GM18508 (cell line): ENCODE data around the gene SMAGP.

Source experiments
- ATAC-seq: cut with Tn5 transposase; IDR thresholded peaks from one replicate; pipeline ENCODE4 v1.9.1; 2021; ENCODE audit warnings: moderate number of reproducible peaks; ENCODE audit not compliant: insufficient read depth, unreplicated experiment

SMAGP gene

GRCh38 chr12:51198568-51199365, 71.4 kb downstream of the SMAGP start:
- no peak for ATAC-seq

GRCh38 chr12:51197736-51198567, 72.3 kb downstream of the SMAGP start:
- ATAC-seq, result no peak

GRCh38 chr12:51196547-51196946, 73.7 kb downstream of the SMAGP start:
- ATAC-seq, result no peak

DNA sequence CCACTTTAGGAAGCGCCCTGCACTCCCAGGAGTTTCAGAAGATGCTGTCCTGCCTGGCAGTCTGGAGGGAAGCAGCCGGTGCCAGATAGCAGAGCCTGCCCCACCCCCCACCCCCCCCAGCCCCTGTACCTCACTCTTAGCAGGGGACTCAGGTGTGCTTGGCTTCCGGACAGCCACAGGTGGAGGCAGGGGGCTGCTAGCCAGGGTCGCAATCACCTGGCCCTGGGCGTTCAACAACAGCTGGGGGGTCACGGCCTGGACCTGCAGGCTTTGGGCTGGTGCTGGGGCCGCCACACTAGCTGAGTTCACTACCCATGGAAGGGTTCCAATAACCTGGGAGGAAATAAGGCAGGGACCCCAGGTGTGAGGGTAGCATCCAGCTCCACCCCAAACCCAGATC, 74.4 kb downstream of the SMAGP start:
- no peak for ATAC-seq
